Fibroblast of lung (primary cell): Measurements from ENCODE around the gene TMEFF2. TPM values are rescaled to one million over a fixed set of nuclear protein-coding genes. Genes with fewer than 3 reads are reported as not detected.

Experiments used
- DNase-seq, 2 donors: peaks; one replicate each; pipeline versions ENCODE4 v3.0.0 to v3.0.0-alpha.2; 2010; ENCODE audit warnings: low read depth in 2 of 2
- H2AFZ ChIP-seq: 2 replicates; pipeline ENCODE4 v1.5.1; 2012; ENCODE audit warnings: low read length, control low read depth, inconsistent platforms
- H3K27ac ChIP-seq: 2 replicates; pipeline ENCODE4 v1.5.1; 2011; ENCODE audit warnings: low read length, control low read depth; ENCODE audit not compliant: insufficient read depth
- H3K27me3 ChIP-seq: 2 replicates; pipeline ENCODE4 v1.5.1; 2011; ENCODE audit warnings: mild to moderate bottlenecking, low read length; ENCODE audit not compliant: control insufficient read depth, insufficient read depth
- H3K36me3 ChIP-seq: 2 replicates; pipeline ENCODE4 v1.5.1; 2011; ENCODE audit warnings: low read length; ENCODE audit not compliant: control insufficient read depth, insufficient read depth
- H3K4me1 ChIP-seq: 2 replicates; pipeline ENCODE4 v1.5.1; 2011; ENCODE audit warnings: low read length; ENCODE audit not compliant: control insufficient read depth, insufficient read depth; ENCODE audit errors: extremely low read depth
- H3K4me2 ChIP-seq: 2 replicates; pipeline ENCODE4 v1.5.1; 2011; ENCODE audit warnings: low read length, control low read depth; ENCODE audit not compliant: insufficient read depth; ENCODE audit errors: extremely low read depth
- H3K4me3 ChIP-seq, 4 experiments: fragments of 200-600 bp in 1 of 4; sonication (generic) in 1 of 4; replicated peaks in 1 of 4; 2 replicates each; pipeline ENCODE4 v1.5.1; 2011 to 2016; ENCODE audit warnings: low read length in 4 of 4, low read depth in 3 of 4, mild to moderate bottlenecking in 3 of 4, control low read depth in 2 of 4, inconsistent platforms in 1 of 4, mixed read lengths in 1 of 4; ENCODE audit not compliant: insufficient read depth in 1 of 4; ENCODE audit errors: control extremely low read depth in 1 of 4
- H3K79me2 ChIP-seq: 2 replicates; pipeline ENCODE4 v1.5.1; 2012; ENCODE audit warnings: mild to moderate bottlenecking, low read length, inconsistent platforms; ENCODE audit not compliant: control insufficient read depth, insufficient read depth
- H3K9ac ChIP-seq: 2 replicates; pipeline ENCODE4 v1.5.1; 2011; ENCODE audit warnings: mild to moderate bottlenecking, low read length, control low read depth; ENCODE audit not compliant: insufficient read depth
- H3K9me3 ChIP-seq: 2 replicates; pipeline ENCODE4 v1.5.1; 2012; ENCODE audit warnings: low read depth, low read length; ENCODE audit not compliant: control insufficient read depth, insufficient read depth
- H4K20me1 ChIP-seq: 2 replicates; pipeline ENCODE4 v1.5.1; 2011; ENCODE audit warnings: low read length; ENCODE audit not compliant: control insufficient read depth, insufficient read depth; ENCODE audit errors: extremely low read depth
- EZH2 ChIP-seq: IDR thresholded peaks from 2 replicates; pipeline ENCODE4 v1.5.1; 2012; ENCODE audit warnings: low read length, control low read depth, mild to moderate bottlenecking; ENCODE audit errors: missing control alignments
- polyA plus RNA-seq, 2 donors: library from polyadenylated mRNA; depleted of rRNA in 1 of 2; stranded (reverse) in 1 of 2; unstranded in 1 of 2; fragments of >200 nt; gene quantifications; 2 replicates each; pipeline ENCODE4 v1.2.1, GENCODE V29; 2011 to 2012; ENCODE audit warnings: missing spikeins in 1 of 2
- total RNA-seq: library from RNA; depleted of rRNA; stranded (reverse); fragments of >200 nt; gene quantifications from 2 replicates; pipeline ENCODE4 v1.2.1, GENCODE V29; 2014
- TF ChIP-seq, protein P1 (sequence below), 2 donors: IDR thresholded peaks in 1 of 2; conservative IDR thresholded peaks in 1 of 2; 1 replicate in 1 of 2; 2 replicates in 1 of 2; pipeline ENCODE4 v1.5.1; 2011 to 2012; ENCODE audit warnings: low read length in 2 of 2, control low read depth in 1 of 2, inconsistent platforms in 1 of 2, low read depth in 1 of 2, mild to moderate bottlenecking in 1 of 2

The TMEFF2 gene
- total and polyA plus RNA-seq, 2 donors (not counting 1 experiment from before 2014, with no cell fraction given), result 0.33 to 0.87 TPM

DNA sequence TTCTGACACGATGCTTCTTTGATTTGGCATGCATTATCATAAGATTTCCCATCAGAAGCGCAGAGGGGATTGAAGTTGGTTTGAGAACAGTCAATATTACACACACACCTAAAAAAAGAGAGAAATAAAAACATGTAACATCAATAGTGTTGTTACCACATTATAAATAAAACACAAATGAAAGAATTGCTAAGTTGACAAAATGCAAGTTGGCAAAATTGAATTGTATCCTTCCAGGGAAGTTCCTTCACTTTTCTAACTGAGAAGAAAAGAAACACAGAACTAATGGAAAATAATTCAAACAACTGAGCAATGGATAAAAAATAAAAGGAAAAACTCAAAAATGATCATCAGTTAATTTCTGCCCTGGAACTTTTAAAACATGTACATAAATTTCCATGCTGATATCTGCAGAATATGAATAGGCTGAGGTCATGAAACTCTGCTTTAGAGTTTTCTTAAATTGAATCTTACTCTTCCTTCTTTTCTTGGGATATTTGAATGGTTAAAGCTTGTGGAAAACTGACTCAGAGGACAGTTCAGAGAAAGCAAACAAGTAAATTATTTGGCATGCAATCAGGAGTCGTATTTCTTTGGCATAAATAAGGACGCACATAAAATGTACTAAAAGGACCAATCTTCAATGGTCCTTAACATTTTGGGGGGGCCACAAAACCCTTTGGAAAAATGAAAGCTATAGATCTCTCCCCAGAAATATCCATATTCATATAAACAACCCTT, 195.5 kb downstream of the TMEFF2 start:
- Histone ChIP-seq H3K79me2 (no peaks in the 10 kb centered on the region), H3K4me3 (no peak overlapping the region), H3K4me1 (no peaks in the 10 kb centered on the region), H3K36me3 (no peaks in the 10 kb centered on the region), H3K27me3 (no peaks in the 10 kb centered on the region), H4K20me1 (no peaks in the 10 kb centered on the region), H3K9me3 (no peaks in the 10 kb centered on the region), H3K9ac (no peak overlapping the region), H3K4me2 (no peak overlapping the region), H3K27ac (no peak overlapping the region), H2AFZ (no peak overlapping the region)
- peak in 1 of 2 donors; percentile 24 for DNase-seq
- TF ChIP-seq, protein P1, sequence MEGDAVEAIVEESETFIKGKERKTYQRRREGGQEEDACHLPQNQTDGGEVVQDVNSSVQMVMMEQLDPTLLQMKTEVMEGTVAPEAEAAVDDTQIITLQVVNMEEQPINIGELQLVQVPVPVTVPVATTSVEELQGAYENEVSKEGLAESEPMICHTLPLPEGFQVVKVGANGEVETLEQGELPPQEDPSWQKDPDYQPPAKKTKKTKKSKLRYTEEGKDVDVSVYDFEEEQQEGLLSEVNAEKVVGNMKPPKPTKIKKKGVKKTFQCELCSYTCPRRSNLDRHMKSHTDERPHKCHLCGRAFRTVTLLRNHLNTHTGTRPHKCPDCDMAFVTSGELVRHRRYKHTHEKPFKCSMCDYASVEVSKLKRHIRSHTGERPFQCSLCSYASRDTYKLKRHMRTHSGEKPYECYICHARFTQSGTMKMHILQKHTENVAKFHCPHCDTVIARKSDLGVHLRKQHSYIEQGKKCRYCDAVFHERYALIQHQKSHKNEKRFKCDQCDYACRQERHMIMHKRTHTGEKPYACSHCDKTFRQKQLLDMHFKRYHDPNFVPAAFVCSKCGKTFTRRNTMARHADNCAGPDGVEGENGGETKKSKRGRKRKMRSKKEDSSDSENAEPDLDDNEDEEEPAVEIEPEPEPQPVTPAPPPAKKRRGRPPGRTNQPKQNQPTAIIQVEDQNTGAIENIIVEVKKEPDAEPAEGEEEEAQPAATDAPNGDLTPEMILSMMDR (conservative IDR thresholded peaks at IDR 0.05 in 1 of 2, IDR thresholded peaks at IDR 0.05 in 1 of 2; ENCODE audit: low read depth in 1 of 2, low read length in 2 of 2), result no peak
- TF ChIP-seq EZH2, result no peak

DNA sequence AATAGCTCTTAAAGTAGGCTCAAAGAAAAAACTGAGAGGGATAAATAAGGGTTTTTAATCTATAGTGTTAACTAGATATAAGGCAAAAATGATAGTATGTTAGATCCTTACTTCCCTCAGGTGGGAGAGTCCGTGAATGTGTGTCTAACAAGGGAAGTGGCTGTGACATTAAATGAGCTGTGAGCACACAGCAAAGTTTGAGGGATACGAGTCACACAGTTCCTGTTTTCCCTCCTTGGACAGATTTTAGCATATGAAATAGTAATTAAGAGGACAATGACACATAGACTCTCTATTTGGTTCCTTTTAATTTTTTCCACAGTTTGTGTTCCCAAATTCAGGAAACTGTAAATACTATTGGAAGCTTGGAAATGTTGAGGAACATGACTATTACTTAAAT, 199.4 kb downstream of the TMEFF2 start:
- no peak overlapping the region for H3K4me3 ChIP-seq
- H3K9me3 ChIP-seq, result no peaks in the 10 kb centered on the region
- H3K36me3 ChIP-seq, result no peaks in the 10 kb centered on the region
- no peaks in the 10 kb centered on the region for H3K79me2 ChIP-seq
- DNase-seq, result no peak
- H3K27me3 ChIP-seq, result no peaks in the 10 kb centered on the region
- H4K20me1 ChIP-seq, result no peaks in the 10 kb centered on the region
- no peak overlapping the region for H3K9ac ChIP-seq
- no peak overlapping the region for H3K27ac ChIP-seq
- no peak overlapping the region for H2AFZ ChIP-seq
- TF ChIP-seq, protein P1 (conservative IDR thresholded peaks at IDR 0.05 in 1 of 2, IDR thresholded peaks at IDR 0.05 in 1 of 2; ENCODE audit: low read depth in 1 of 2, low read length in 2 of 2), result no peak
- no peak for TF ChIP-seq EZH2
- H3K4me1 ChIP-seq, result no peaks in the 10 kb centered on the region
- H3K4me2 ChIP-seq, result no peak overlapping the region

DNA sequence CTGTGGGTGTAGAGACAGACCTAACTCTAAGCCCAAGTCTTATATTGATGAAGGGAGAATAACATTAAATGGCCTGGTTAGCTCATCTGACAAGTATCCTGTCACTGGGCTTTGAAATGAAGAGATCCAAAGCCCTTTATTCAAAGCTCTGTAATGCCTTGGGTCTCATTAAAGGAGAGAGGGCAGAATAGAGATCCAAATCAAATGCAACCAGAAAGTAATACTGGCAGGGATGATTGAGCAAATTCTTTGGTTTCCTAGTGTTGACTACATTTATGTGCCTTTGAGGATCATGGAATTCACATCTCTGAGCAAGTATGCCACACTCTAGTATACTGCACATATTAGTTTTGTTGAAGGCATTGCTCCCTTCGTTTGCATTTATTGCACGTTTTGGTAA, 200.0 kb downstream of the TMEFF2 start:
- Histone ChIP-seq H3K9ac (no peak overlapping the region), H3K79me2 (no peaks in the 10 kb centered on the region), H3K36me3 (no peaks in the 10 kb centered on the region), H3K4me1 (no peaks in the 10 kb centered on the region), H3K4me2 (no peak overlapping the region), H2AFZ (no peak overlapping the region), H3K4me3 (no peak overlapping the region), H4K20me1 (no peaks in the 10 kb centered on the region), H3K27me3 (no peaks in the 10 kb centered on the region), H3K9me3 (no peaks in the 10 kb centered on the region), H3K27ac (no peak overlapping the region)
- TF ChIP-seq, protein P1 (conservative IDR thresholded peaks at IDR 0.05 in 1 of 2, IDR thresholded peaks at IDR 0.05 in 1 of 2; ENCODE audit: low read depth in 1 of 2, low read length in 2 of 2), result no peak
- no peak for TF ChIP-seq EZH2
- no peak for DNase-seq
